ENCODE measurements around the gene FRMD4A.

FRMD4A gene

DNA sequence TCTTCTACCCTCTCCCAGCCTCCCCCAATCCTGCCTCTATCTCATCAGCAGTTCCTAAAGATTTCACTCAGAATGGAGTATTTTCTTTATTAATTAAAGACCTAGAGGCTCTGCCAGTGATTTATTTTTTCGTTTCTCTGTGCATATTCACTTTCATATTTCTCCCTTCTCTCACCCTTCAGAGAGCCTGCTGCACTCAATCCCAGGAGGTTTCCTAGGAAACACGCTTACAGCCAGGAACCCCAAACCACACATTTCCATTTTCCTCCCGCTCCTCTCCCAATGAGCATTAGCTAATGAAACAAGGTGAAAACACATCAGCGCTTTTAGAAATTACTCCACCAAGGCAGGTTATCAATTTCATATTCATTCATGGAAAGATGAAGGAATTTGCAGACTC lies 180.2 kb downstream of the FRMD4A start:
- Histone ChIP-seq H3K27me3 (replicated peaks) (no peaks in the 10 kb centered on the region), H3K4me3 (ENCODE audit: low read depth, low read length) (no peak overlapping the region), H3K27ac (no peak overlapping the region), H3K36me3 (replicated peaks) (no peaks in the 10 kb centered on the region)
- DNase-seq: no peak
- in situ Hi-C loops (cut with HindIII; ENCODE audit: low pct_ligation_motif_present, low sequenced_read_pairs): no loop called here
- TF ChIP-seq, protein P1, sequence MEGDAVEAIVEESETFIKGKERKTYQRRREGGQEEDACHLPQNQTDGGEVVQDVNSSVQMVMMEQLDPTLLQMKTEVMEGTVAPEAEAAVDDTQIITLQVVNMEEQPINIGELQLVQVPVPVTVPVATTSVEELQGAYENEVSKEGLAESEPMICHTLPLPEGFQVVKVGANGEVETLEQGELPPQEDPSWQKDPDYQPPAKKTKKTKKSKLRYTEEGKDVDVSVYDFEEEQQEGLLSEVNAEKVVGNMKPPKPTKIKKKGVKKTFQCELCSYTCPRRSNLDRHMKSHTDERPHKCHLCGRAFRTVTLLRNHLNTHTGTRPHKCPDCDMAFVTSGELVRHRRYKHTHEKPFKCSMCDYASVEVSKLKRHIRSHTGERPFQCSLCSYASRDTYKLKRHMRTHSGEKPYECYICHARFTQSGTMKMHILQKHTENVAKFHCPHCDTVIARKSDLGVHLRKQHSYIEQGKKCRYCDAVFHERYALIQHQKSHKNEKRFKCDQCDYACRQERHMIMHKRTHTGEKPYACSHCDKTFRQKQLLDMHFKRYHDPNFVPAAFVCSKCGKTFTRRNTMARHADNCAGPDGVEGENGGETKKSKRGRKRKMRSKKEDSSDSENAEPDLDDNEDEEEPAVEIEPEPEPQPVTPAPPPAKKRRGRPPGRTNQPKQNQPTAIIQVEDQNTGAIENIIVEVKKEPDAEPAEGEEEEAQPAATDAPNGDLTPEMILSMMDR (IDR thresholded peaks at IDR 0.05; ENCODE audit: low read depth, low read length, missing control alignments): no peak

DNA sequence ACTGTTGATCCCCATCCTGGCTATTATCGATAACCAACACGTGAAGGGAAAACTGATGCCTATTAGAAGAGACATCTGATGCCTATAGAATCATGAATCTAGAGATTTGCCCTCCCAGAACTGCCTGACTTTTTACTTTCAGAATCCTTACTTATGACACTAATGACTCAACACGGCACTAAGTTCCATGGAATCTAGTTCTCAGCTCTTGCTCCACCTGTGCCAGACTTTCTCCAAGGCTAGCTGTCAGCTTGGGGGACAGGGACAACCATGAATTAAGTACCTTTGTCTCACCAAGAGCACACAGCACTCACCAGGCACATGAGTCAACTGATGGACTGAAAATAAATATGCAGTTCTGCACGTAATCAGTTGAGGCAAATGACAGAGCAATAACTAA lies 184.2 kb downstream of the FRMD4A start:
- TF ChIP-seq, protein P1 (IDR thresholded peaks at IDR 0.05; ENCODE audit: low read depth, low read length, missing control alignments): no peak
- Histone ChIP-seq H3K27me3 (replicated peaks) (peaks cover 3% of the 10 kb centered on the region), H3K36me3 (replicated peaks) (no peaks in the 10 kb centered on the region), H3K27ac (no peak overlapping the region), H3K4me3 (ENCODE audit: low read depth, low read length) (no peak overlapping the region)
- in situ Hi-C loops (cut with HindIII; ENCODE audit: low pct_ligation_motif_present, low sequenced_read_pairs): no loop called here
- DNase-seq: peak; percentile 9

DNA sequence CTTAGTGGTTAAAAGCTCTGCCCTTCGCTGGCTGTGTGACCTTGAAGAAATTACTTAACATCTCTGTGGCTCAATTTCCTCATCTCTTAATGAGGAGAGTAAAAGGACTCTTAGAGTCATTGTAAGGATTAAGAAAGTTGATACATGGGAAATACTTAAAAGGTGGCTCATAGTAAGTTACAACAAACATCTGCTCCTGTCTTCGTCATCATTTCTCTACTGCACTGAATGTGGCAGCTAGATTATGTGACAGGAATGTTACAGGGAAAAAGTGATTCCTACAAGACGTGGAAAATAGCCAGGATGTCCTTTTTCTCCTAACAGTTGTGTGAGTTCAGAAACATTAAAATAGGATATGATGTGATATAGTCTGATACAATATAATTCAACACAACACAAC lies 184.7 kb downstream of the FRMD4A start:
- TF ChIP-seq, protein P1 (IDR thresholded peaks at IDR 0.05; ENCODE audit: low read depth, low read length, missing control alignments): no peak
- in situ Hi-C loops (cut with HindIII; ENCODE audit: low pct_ligation_motif_present, low sequenced_read_pairs): no loop called here
- Histone ChIP-seq H3K36me3 (replicated peaks) (no peaks in the 10 kb centered on the region), H3K4me3 (ENCODE audit: low read depth, low read length) (no peak overlapping the region), H3K27me3 (replicated peaks) (peaks cover 3% of the 10 kb centered on the region), H3K27ac (no peak overlapping the region)
- DNase-seq: peak; percentile 26

DNA sequence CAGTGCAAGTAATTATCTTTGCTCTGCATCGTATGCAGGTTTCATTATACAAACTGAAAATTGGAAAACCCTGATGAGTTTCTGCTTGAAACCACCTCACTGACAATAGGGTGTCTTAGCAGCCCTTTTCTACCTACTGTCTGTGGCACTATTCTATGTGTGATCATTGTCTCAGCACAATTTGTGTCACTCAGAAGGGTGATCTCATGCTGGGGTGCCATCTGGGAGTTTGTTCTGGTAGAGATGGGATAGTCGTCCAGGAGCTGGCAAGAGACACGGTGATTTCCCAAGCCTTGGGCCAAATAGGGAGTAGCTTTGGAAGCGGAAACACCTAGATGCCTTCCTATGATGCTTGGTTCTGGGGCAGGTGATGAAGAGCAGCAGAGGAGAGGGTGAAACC lies 186.3 kb downstream of the FRMD4A start:
- Histone ChIP-seq H3K27me3 (replicated peaks) (peaks cover 3% of the 10 kb centered on the region), H3K36me3 (replicated peaks) (no peaks in the 10 kb centered on the region), H3K4me3 (ENCODE audit: low read depth, low read length) (no peak overlapping the region), H3K27ac (no peak overlapping the region)
- in situ Hi-C loops (cut with HindIII; ENCODE audit: low pct_ligation_motif_present, low sequenced_read_pairs): no loop called here
- TF ChIP-seq, protein P1 (IDR thresholded peaks at IDR 0.05; ENCODE audit: low read depth, low read length, missing control alignments): no peak
- no peak for DNase-seq

DNA sequence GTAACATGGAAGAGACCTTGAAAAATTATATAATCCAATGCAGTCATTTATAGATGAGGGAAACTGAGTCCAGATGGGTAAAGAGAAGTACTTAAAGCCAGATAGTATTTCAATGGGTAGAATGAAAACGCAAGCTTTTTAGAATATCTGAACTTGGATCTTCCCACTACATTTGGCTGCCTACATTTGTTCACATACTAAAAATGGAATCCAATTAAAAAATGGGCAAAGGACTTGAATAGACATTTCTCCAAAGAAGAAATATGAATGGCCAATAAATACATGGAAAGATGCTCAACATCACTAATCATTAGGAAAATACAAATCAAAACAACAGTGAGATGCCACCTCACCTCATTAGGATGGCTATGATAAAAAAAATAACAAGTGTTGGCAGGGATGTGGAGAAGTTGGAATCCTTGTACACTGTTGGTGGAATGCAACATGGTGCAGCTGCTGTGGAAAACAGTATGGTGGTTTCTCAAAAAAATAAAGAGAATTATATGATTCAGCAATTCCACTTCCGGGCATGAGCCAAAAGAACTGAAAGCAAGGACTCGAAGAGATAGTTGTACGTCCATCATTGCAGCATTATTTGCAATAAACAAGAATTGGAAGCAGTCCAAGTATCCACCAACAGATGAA lies 188.0 kb downstream of the FRMD4A start:
- DNase-seq: no peak
- no peak overlapping the region for H3K27ac ChIP-seq
- no peaks in the 10 kb centered on the region for H3K36me3 ChIP-seq (replicated peaks)
- TF ChIP-seq, protein P1 (IDR thresholded peaks at IDR 0.05; ENCODE audit: low read depth, low read length, missing control alignments): no peak
- peaks cover 3% of the 10 kb centered on the region for H3K27me3 ChIP-seq (replicated peaks)
- no peak overlapping the region for H3K4me3 ChIP-seq (ENCODE audit: low read depth, low read length)
- in situ Hi-C loops (cut with HindIII; ENCODE audit: low pct_ligation_motif_present, low sequenced_read_pairs): no loop called here

DNA sequence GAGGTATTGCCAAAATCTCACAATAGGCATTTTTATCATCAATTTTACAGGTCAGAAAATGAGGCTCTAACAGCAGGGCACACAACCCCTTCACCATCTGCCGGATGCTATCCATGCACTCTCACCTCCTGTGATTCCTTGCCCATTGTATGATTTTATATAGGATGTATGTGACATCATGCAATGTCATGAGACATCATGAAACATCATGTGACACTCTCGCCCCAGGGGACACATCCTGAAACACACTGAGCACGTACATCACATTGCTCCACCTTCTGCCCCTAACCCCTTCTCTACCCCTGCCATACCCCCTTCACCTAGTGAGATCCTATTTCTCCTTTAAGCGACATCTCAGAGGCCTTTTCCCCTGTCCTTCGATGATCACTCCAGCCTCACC lies 189.4 kb downstream of the FRMD4A start:
- H3K27me3 ChIP-seq (replicated peaks): peaks cover 3% of the 10 kb centered on the region
- no peak overlapping the region for H3K27ac ChIP-seq
- no peaks in the 10 kb centered on the region for H3K36me3 ChIP-seq (replicated peaks)
- TF ChIP-seq, protein P1 (IDR thresholded peaks at IDR 0.05; ENCODE audit: low read depth, low read length, missing control alignments): no peak
- no peak overlapping the region for H3K4me3 ChIP-seq (ENCODE audit: low read depth, low read length)
- in situ Hi-C loops (cut with HindIII; ENCODE audit: low pct_ligation_motif_present, low sequenced_read_pairs): no loop called here
- DNase-seq: no peak

Measured in brain microvascular endothelial cell (primary cell).